Suppressor macrophage (primary cell): ENCODE measurements around the gene ADK.
"Not testable (repeated sequence)": the region's sequence is repeated elsewhere in the genome, so short reads cannot be mapped to it uniquely, and the experiment has no call there.

Experiments
- DNase-seq, 4 experiments: peaks; one replicate each; pipeline ENCODE4 v3.0.0-alpha.2; 2020 to 2022

Gene ADK

GRCh38 chr10:74187237-74187636 lies 36.2 kb downstream of the ADK start:
- DNase-seq: no peak

- not testable (repeated sequence) for DNase-seq
These were observed 37.6 kb downstream of the ADK start for GRCh38 chr10:74188617-74189016.

GRCh38 chr10:74189999-74190421 lies 39.0 kb downstream of the ADK start:
- peak; percentile 45 to 69 (median 66) for DNase-seq

- no peak for DNase-seq
These were observed 39.5 kb downstream of the ADK start for GRCh38 chr10:74190494-74190893.

GRCh38 chr10:74194545-74194944 lies 43.5 kb downstream of the ADK start:
- no peak for DNase-seq

- no peak for DNase-seq
These were observed 44.0 kb downstream of the ADK start for GRCh38 chr10:74194999-74195398.

GRCh38 chr10:74199315-74199714 lies 48.3 kb downstream of the ADK start:
- DNase-seq: no peak

- DNase-seq: no peak
These were observed 51.3 kb downstream of the ADK start for GRCh38 chr10:74202356-74202755.

- no peak for DNase-seq
These were observed 55.7 kb downstream of the ADK start for GRCh38 chr10:74206746-74207145.

- DNase-seq: no peak
These were observed 56.9 kb downstream of the ADK start for GRCh38 chr10:74207691-74208480.

- DNase-seq: no peak
These were observed 58.0 kb downstream of the ADK start for GRCh38 chr10:74208997-74209396.

- no peak for DNase-seq
These were observed 62.0 kb downstream of the ADK start for GRCh38 chr10:74213019-74213418.

- DNase-seq: peak; percentile 28 to 51 (median 43)
These were observed 62.6 kb downstream of the ADK start for GRCh38 chr10:74213571-74214162.

GRCh38 chr10:74217110-74217509 lies 66.1 kb downstream of the ADK start:
- DNase-seq: not testable (repeated sequence)

GRCh38 chr10:74222467-74222866 lies 71.4 kb downstream of the ADK start:
- not testable (repeated sequence) for DNase-seq

GRCh38 chr10:74223755-74224529 lies 72.9 kb downstream of the ADK start:
- no peak for DNase-seq

GRCh38 chr10:74227697-74228424 lies 76.8 kb downstream of the ADK start:
- peak; percentile 60 to 95 (median 83) for DNase-seq

GRCh38 chr10:74231375-74231774 lies 80.4 kb downstream of the ADK start:
- DNase-seq: peak in 2 of 4 experiments; percentile 14 to 16

- no peak for DNase-seq
These were observed 82.3 kb downstream of the ADK start for GRCh38 chr10:74233281-74233680.

- peak in 1 of 4 experiments; percentile 41 for DNase-seq
These were observed 83.5 kb downstream of the ADK start for GRCh38 chr10:74234569-74234968.

GRCh38 chr10:74238031-74238431 lies 87.0 kb downstream of the ADK start:
- peak; percentile 45 to 62 (median 54) for DNase-seq

GRCh38 chr10:74238516-74238915 lies 87.5 kb downstream of the ADK start:
- DNase-seq: no peak

GRCh38 chr10:74243067-74243466 lies 92.0 kb downstream of the ADK start:
- no peak for DNase-seq
